ENCODE data around the gene CBL. TPM values are rescaled to one million over a fixed set of nuclear protein-coding genes. Genes with fewer than 3 reads are reported as not detected.

CBL gene
- total and polyA plus RNA-seq, 4 donors, result 3.8 to 37.4 (median 19.3) TPM

GRCh38 chr11:119329320-119329719, 123.2 kb downstream of the CBL start:
- ATAC-seq (ENCODE audit: low FRiP score) (no peak), DNase-seq (no peak)
- Histone ChIP-seq H3K4me3 (ENCODE audit: low read length in 2 of 2) (no peak overlapping the region), H3K36me3 (ENCODE audit: control insufficient read depth in 1 of 2, insufficient read depth in 2 of 2, low read length in 1 of 2) (no peaks in the 10 kb centered on the region), H3K9me3 (ENCODE audit: control insufficient read depth, low read length) (no peaks in the 10 kb centered on the region), H3K27ac (ENCODE audit: low read depth in 1 of 2, low read length in 2 of 2) (no peak overlapping the region), H3K4me1 (ENCODE audit: control insufficient read depth in 1 of 2, insufficient read depth in 2 of 2, low read length in 2 of 2) (no peaks in the 10 kb centered on the region), H3K27me3 (ENCODE audit: control insufficient read depth in 1 of 2, insufficient read depth in 2 of 2, low read length in 1 of 2) (no peaks in the 10 kb centered on the region)
- 46 to 57% methylated on average over 2 of the region's 2 CpGs for WGBS, 2 donors
- intact Hi-C loops (cut with DNase I), result no loop called here

- no peak overlapping the region for H3K27ac ChIP-seq (ENCODE audit: low read depth in 1 of 2, low read length in 2 of 2)
- no peak for ATAC-seq (ENCODE audit: low FRiP score)
- H3K4me1 ChIP-seq (ENCODE audit: control insufficient read depth in 1 of 2, insufficient read depth in 2 of 2, low read length in 2 of 2), result no peaks in the 10 kb centered on the region
- no peak overlapping the region for H3K4me3 ChIP-seq (ENCODE audit: low read length in 2 of 2)
- WGBS, 2 donors, result 63 to 83% methylated on average over 1 of the region's 1 CpG
- intact Hi-C loops (cut with DNase I), result loop anchor here in 1 of 2 donors (10.0 kb wide), 1 partner anchor 185 kb away; the partner anchor contains the start of gene ABCG4
- H3K9me3 ChIP-seq (ENCODE audit: control insufficient read depth, low read length), result no peaks in the 10 kb centered on the region
- no peaks in the 10 kb centered on the region for H3K36me3 ChIP-seq (ENCODE audit: control insufficient read depth in 1 of 2, insufficient read depth in 2 of 2, low read length in 1 of 2)
- H3K27me3 ChIP-seq (ENCODE audit: control insufficient read depth in 1 of 2, insufficient read depth in 2 of 2, low read length in 1 of 2), result no peaks in the 10 kb centered on the region
- no peak for DNase-seq
These were observed 124.1 kb downstream of the CBL start for GRCh38 chr11:119330237-119330636.

- no peaks in the 10 kb centered on the region for H3K27me3 ChIP-seq (ENCODE audit: control insufficient read depth in 1 of 2, insufficient read depth in 2 of 2, low read length in 1 of 2)
- H3K4me3 ChIP-seq (ENCODE audit: low read length in 2 of 2), result no peak overlapping the region
- H3K4me1 ChIP-seq (ENCODE audit: control insufficient read depth in 1 of 2, insufficient read depth in 2 of 2, low read length in 2 of 2), result no peaks in the 10 kb centered on the region
- intact Hi-C loops (cut with DNase I), result loop anchor here in 1 of 2 donors (10.0 kb wide), 1 partner anchor 187 kb away; the partner anchor contains the start of gene ABCG4
- WGBS, 2 donors, result 80 to 81% methylated on average over 4 of the region's 4 CpGs
- H3K9me3 ChIP-seq (ENCODE audit: control insufficient read depth, low read length), result no peaks in the 10 kb centered on the region
- ATAC-seq (ENCODE audit: low FRiP score), result no peak
- H3K36me3 ChIP-seq (ENCODE audit: control insufficient read depth in 1 of 2, insufficient read depth in 2 of 2, low read length in 1 of 2), result no peaks in the 10 kb centered on the region
- DNase-seq, result no peak
- H3K27ac ChIP-seq (ENCODE audit: low read depth in 1 of 2, low read length in 2 of 2), result no peak overlapping the region
These were observed 126.1 kb downstream of the CBL start for GRCh38 chr11:119332111-119332765.

- Histone ChIP-seq H3K36me3 (ENCODE audit: control insufficient read depth in 1 of 2, insufficient read depth in 2 of 2, low read length in 1 of 2) (no peaks in the 10 kb centered on the region), H3K4me3 (ENCODE audit: low read length in 2 of 2) (peak within 1 kb of the TSS; percentile 87 to 98), H3K27me3 (ENCODE audit: control insufficient read depth in 1 of 2, insufficient read depth in 2 of 2, low read length in 1 of 2) (no peaks in the 10 kb centered on the region), H3K27ac (ENCODE audit: low read depth in 1 of 2, low read length in 2 of 2) (peak within 1 kb of the TSS in 1 of 2 donors; percentile 74), H3K4me1 (ENCODE audit: control insufficient read depth in 1 of 2, insufficient read depth in 2 of 2, low read length in 2 of 2) (no peaks in the 10 kb centered on the region), H3K9me3 (ENCODE audit: control insufficient read depth, low read length) (no peaks in the 10 kb centered on the region)
- 0 to 1% methylated on average over 45 to 54 of the region's 54 CpGs for WGBS, 2 donors
- peak; percentile 94 for ATAC-seq (ENCODE audit: low FRiP score)
- intact Hi-C loops (cut with DNase I), result loop anchor here in 1 of 2 donors (10.0 kb wide), 1 partner anchor 190 kb away; the partner anchor contains the start of gene ABCG4
- DNase-seq, result peak; percentile 95 to 96
These were observed 128.2 kb downstream of the CBL start, which contains the start of gene RNF26 for GRCh38 chr11:119334174-119334930. Gene RNF26, plus strand, starts transcription at chr11:119334527. Its CDS starts 596 bp downstream, at chr11:119335123.

- Histone ChIP-seq H3K9me3 (ENCODE audit: control insufficient read depth, low read length) (no peaks in the 10 kb centered on the region), H3K4me3 (ENCODE audit: low read length in 2 of 2) (peak overlapping the region; percentile 87 to 98), H3K4me1 (ENCODE audit: control insufficient read depth in 1 of 2, insufficient read depth in 2 of 2, low read length in 2 of 2) (no peaks in the 10 kb centered on the region), H3K27ac (ENCODE audit: low read depth in 1 of 2, low read length in 2 of 2) (no peak overlapping the region), H3K36me3 (ENCODE audit: control insufficient read depth in 1 of 2, insufficient read depth in 2 of 2, low read length in 1 of 2) (no peaks in the 10 kb centered on the region), H3K27me3 (ENCODE audit: control insufficient read depth in 1 of 2, insufficient read depth in 2 of 2, low read length in 1 of 2) (no peaks in the 10 kb centered on the region)
- ATAC-seq (ENCODE audit: low FRiP score) (no peak), DNase-seq (peak in 1 of 2 donors; percentile 48)
- intact Hi-C loops (cut with DNase I), result loop anchor here in 1 of 2 donors (10.0 kb wide), 1 partner anchor 190 kb away; the partner anchor contains the start of gene ABCG4
- 65 to 73% methylated on average over 15 of the region's 15 CpGs for WGBS, 2 donors
These were observed 129.0 kb downstream of the CBL start for GRCh38 chr11:119335091-119335654.

- ATAC-seq (ENCODE audit: low FRiP score), result no peak
- no peaks in the 10 kb centered on the region for H3K4me1 ChIP-seq (ENCODE audit: control insufficient read depth in 1 of 2, insufficient read depth in 2 of 2, low read length in 2 of 2)
- WGBS, 2 donors, result 81 to 84% methylated on average over 30 of the region's 30 CpGs
- intact Hi-C loops (cut with DNase I), result loop anchor here in 1 of 2 donors (10.0 kb wide), 1 partner anchor 191 kb away; the partner anchor contains the start of gene ABCG4
- no peaks in the 10 kb centered on the region for H3K27me3 ChIP-seq (ENCODE audit: control insufficient read depth in 1 of 2, insufficient read depth in 2 of 2, low read length in 1 of 2)
- H3K9me3 ChIP-seq (ENCODE audit: control insufficient read depth, low read length), result no peaks in the 10 kb centered on the region
- H3K36me3 ChIP-seq (ENCODE audit: control insufficient read depth in 1 of 2, insufficient read depth in 2 of 2, low read length in 1 of 2), result no peaks in the 10 kb centered on the region
- H3K27ac ChIP-seq (ENCODE audit: low read depth in 1 of 2, low read length in 2 of 2), result no peak overlapping the region
- DNase-seq, result peak in 1 of 2 donors; percentile 45
- H3K4me3 ChIP-seq (ENCODE audit: low read length in 2 of 2), result no peak overlapping the region
These were observed 129.8 kb downstream of the CBL start for GRCh38 chr11:119335655-119336543.

- ATAC-seq (ENCODE audit: low FRiP score), result no peak
- H3K27me3 ChIP-seq (ENCODE audit: control insufficient read depth in 1 of 2, insufficient read depth in 2 of 2, low read length in 1 of 2), result no peaks in the 10 kb centered on the region
- no peak overlapping the region for H3K4me3 ChIP-seq (ENCODE audit: low read length in 2 of 2)
- no peak overlapping the region for H3K27ac ChIP-seq (ENCODE audit: low read depth in 1 of 2, low read length in 2 of 2)
- no peaks in the 10 kb centered on the region for H3K36me3 ChIP-seq (ENCODE audit: control insufficient read depth in 1 of 2, insufficient read depth in 2 of 2, low read length in 1 of 2)
- intact Hi-C loops (cut with DNase I), result loop anchor here in 1 of 2 donors (10.0 kb wide), 1 partner anchor 192 kb away; the partner anchor contains the start of gene ABCG4
- no peaks in the 10 kb centered on the region for H3K9me3 ChIP-seq (ENCODE audit: control insufficient read depth, low read length)
- DNase-seq, result peak; percentile 21 to 55
- no peaks in the 10 kb centered on the region for H3K4me1 ChIP-seq (ENCODE audit: control insufficient read depth in 1 of 2, insufficient read depth in 2 of 2, low read length in 2 of 2)
- WGBS, 2 donors, result 70 to 80% methylated on average over 9 of the region's 9 CpGs
These were observed 130.8 kb downstream of the CBL start for GRCh38 chr11:119336744-119337469.

Measured in aorta (tissue), 5 donors.